WI38 (cell line): ENCODE results near the gene RPL22.
"Not testable (repeated sequence)": the region's sequence is repeated elsewhere in the genome, so short reads cannot be mapped to it uniquely, and the experiment has no call there.

Experiments
- H3K4me3 ChIP-seq: 2 replicates; pipeline ENCODE4 v1.5.1; 2011; ENCODE audit warnings: low read depth, mild to moderate bottlenecking, control low read depth, low read length
- CTCF ChIP-seq: IDR thresholded peaks from 2 replicates; pipeline ENCODE4 v1.5.1; 2012; ENCODE audit warnings: low read depth, mild to moderate bottlenecking, control low read depth, low read length

The RPL22 gene

GRCh38 chr1:6223617-6224016, 24.2 kb upstream of the RPL22 start:
- no peak overlapping the region for H3K4me3 ChIP-seq
- no peak for TF ChIP-seq CTCF

GRCh38 chr1:6222636-6223035, 23.2 kb upstream of the RPL22 start:
- no peak overlapping the region for H3K4me3 ChIP-seq
- TF ChIP-seq CTCF: no peak

GRCh38 chr1:6221210-6221784, 21.9 kb upstream of the RPL22 start:
- TF ChIP-seq CTCF: no peak
- no peak overlapping the region for H3K4me3 ChIP-seq

- no peak for TF ChIP-seq CTCF
- H3K4me3 ChIP-seq: no peak overlapping the region
Measured at GRCh38 chr1:6220236-6220635, 20.8 kb upstream of the RPL22 start.

- H3K4me3 ChIP-seq: not testable (repeated sequence)
Measured at GRCh38 chr1:6219641-6220040, 20.2 kb upstream of the RPL22 start.

GRCh38 chr1:6218375-6219164, 19.2 kb upstream of the RPL22 start:
- no peak for TF ChIP-seq CTCF
- H3K4me3 ChIP-seq: no peak overlapping the region

GRCh38 chr1:6212193-6212959, 13.0 kb upstream of the RPL22 start:
- no peak for TF ChIP-seq CTCF

More at GRCh38 chr1:6212193-6212959, 13.0 kb upstream of the RPL22 start:
- H3K4me3 ChIP-seq: no peak overlapping the region
